ENCODE results near the gene PLPP4.

The PLPP4 gene

GRCh38 chr10:120628197-120628596 is 171.2 kb downstream of the PLPP4 start:
- Histone ChIP-seq H3K36me3 (ENCODE audit: insufficient read depth, low read depth, low read length) (no peaks in the 10 kb centered on the region), H3K27ac (ENCODE audit: low read length) (no peak overlapping the region), H3K4me3 (ENCODE audit: low read length) (no peak overlapping the region), H3K9me3 (ENCODE audit: insufficient read depth, low read depth, low read length) (0 out of 2 replicates have a peak, but pooled peaks cover 3% of the 10 kb centered on the region), H3K4me1 (ENCODE audit: insufficient read depth, low read length) (no peaks in the 10 kb centered on the region; the same call in 1 of the 2 replicates), H3K9ac (ENCODE audit: low read depth, low read length) (no peak overlapping the region), H3K27me3 (ENCODE audit: insufficient read depth, low read length) (no peaks in the 10 kb centered on the region)

- Histone ChIP-seq H3K9ac (ENCODE audit: low read depth, low read length) (no peak overlapping the region), H3K27ac (ENCODE audit: low read length) (no peak overlapping the region), H3K27me3 (ENCODE audit: insufficient read depth, low read length) (no peaks in the 10 kb centered on the region), H3K36me3 (ENCODE audit: insufficient read depth, low read depth, low read length) (no peaks in the 10 kb centered on the region), H3K4me1 (ENCODE audit: insufficient read depth, low read length) (peaks cover 3% of the 10 kb centered on the region; the same call in 1 of the 2 replicates), H3K4me3 (ENCODE audit: low read length) (no peak overlapping the region; the same call in 1 of the 2 replicates), H3K9me3 (ENCODE audit: insufficient read depth, low read depth, low read length) (0 out of 2 replicates have a peak, but pooled peaks cover 3% of the 10 kb centered on the region)
These were observed 173.2 kb downstream of the PLPP4 start for GRCh38 chr10:120630266-120630665.

- Histone ChIP-seq H3K4me1 (ENCODE audit: insufficient read depth, low read length) (peaks cover 9% of the 10 kb centered on the region), H3K4me3 (ENCODE audit: low read length) (no peak overlapping the region), H3K27ac (ENCODE audit: low read length) (no peak overlapping the region), H3K9ac (ENCODE audit: low read depth, low read length) (no peak overlapping the region), H3K27me3 (ENCODE audit: insufficient read depth, low read length) (no peaks in the 10 kb centered on the region), H3K9me3 (ENCODE audit: insufficient read depth, low read depth, low read length) (0 out of 2 replicates have a peak, but pooled peaks cover 3% of the 10 kb centered on the region), H3K36me3 (ENCODE audit: insufficient read depth, low read depth, low read length) (no peaks in the 10 kb centered on the region)
These were observed 175.0 kb downstream of the PLPP4 start for GRCh38 chr10:120632047-120632446.

- Histone ChIP-seq H3K27ac (ENCODE audit: low read length) (no peak overlapping the region), H3K9me3 (ENCODE audit: insufficient read depth, low read depth, low read length) (0 out of 2 replicates have a peak, but pooled peaks cover 3% of the 10 kb centered on the region), H3K27me3 (ENCODE audit: insufficient read depth, low read length) (no peaks in the 10 kb centered on the region), H3K4me1 (ENCODE audit: insufficient read depth, low read length) (peaks cover 9% of the 10 kb centered on the region), H3K9ac (ENCODE audit: low read depth, low read length) (no peak overlapping the region), H3K36me3 (ENCODE audit: insufficient read depth, low read depth, low read length) (no peaks in the 10 kb centered on the region), H3K4me3 (ENCODE audit: low read length) (no peak overlapping the region)
These were observed 175.9 kb downstream of the PLPP4 start for GRCh38 chr10:120632942-120633341.

- Histone ChIP-seq H3K4me1 (ENCODE audit: insufficient read depth, low read length) (peaks cover 9% of the 10 kb centered on the region), H3K4me3 (ENCODE audit: low read length) (no peak overlapping the region), H3K27me3 (ENCODE audit: insufficient read depth, low read length) (no peaks in the 10 kb centered on the region), H3K27ac (ENCODE audit: low read length) (no peak overlapping the region), H3K9me3 (ENCODE audit: insufficient read depth, low read depth, low read length) (no peaks in the 10 kb centered on the region), H3K9ac (ENCODE audit: low read depth, low read length) (no peak overlapping the region), H3K36me3 (ENCODE audit: insufficient read depth, low read depth, low read length) (no peaks in the 10 kb centered on the region)
These were observed 177.6 kb downstream of the PLPP4 start for GRCh38 chr10:120634659-120635058.

Data from iPS-20b (cell line).